ENCODE data around the gene DAGLA. TPM values are rescaled to one million over a fixed set of nuclear protein-coding genes. Genes with fewer than 3 reads are reported as not detected.
A peak's percentile ranks its signal among the peaks of the same experiment; 100 is the strongest.

Gene DAGLA
- total RNA-seq, 5 donors from 2014 or later (not counting 1 experiment from before 2014, with no cell fraction given): 0.15 to 1.6 (median 0.23) TPM

DNA sequence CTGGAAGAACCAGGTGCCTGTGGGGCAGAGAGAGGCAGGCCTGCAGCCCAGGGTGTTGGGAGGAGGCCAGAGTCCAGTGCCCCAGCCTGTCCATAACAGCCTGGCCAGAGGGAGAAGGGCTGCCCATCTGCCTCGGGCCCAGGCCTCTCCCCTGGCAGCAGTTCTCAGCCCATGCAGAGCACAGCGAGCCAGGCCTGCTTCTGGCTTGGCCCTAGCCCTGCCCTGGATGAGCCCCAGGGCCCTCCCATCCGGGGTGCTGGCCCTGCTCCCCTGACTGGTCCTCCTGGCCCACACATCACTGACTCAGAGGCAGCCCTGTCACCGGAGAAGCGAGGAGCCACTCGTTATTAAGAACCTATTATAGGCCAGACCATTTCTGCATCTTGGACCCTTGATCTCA, 52.5 kb downstream of the DAGLA start:
- H3K4me1 Mint-ChIP-seq: peaks cover 2 to 7% (median 4%) of the 10 kb centered on the region in 3 donors
- ATAC-seq (replicated peaks in 1 of 4): no peak
- 80% methylated on average over 6 of the region's 6 CpGs for WGBS (ENCODE audit: insufficient coverage)
- no peak overlapping the region for H3K27ac ChIP-seq (ENCODE audit: low read length)
- H3K9me3 ChIP-seq: no peaks in the 10 kb centered on the region
- no peaks in the 10 kb centered on the region for H3K9me3 Mint-ChIP-seq
- no peak overlapping the region for H3K4me3 ChIP-seq (ENCODE audit: control insufficient read depth in 1 of 2, extremely low read depth in 1 of 2, low read length in 1 of 2)
- H3K27ac Mint-ChIP-seq: no peak overlapping the region
- no peak overlapping the region for H3K4me3 Mint-ChIP-seq
- CTCF ChIA-PET: interaction anchor here (0.9 to 1.9 kb wide), 9 partner anchors 19 to 376 kb away, joined by 3 to 21 read pairs (median 3); no protein-coding TSS in a partner anchor
- H3K36me3 Mint-ChIP-seq: no peaks in the 10 kb centered on the region
- no peak for DNase-seq
- H3K27me3 Mint-ChIP-seq: no peaks in the 10 kb centered on the region
- POLR2A ChIA-PET: no interaction called here
- H3K36me3 ChIP-seq (ENCODE audit: control insufficient read depth in 2 of 2, extremely low read depth in 1 of 2, insufficient read depth in 1 of 2, low read length in 1 of 2): no peaks in the 10 kb centered on the region
- peaks cover 0 to 4% of the 10 kb centered on the region in 2 experiments for H3K4me1 ChIP-seq (ENCODE audit: control insufficient read depth in 1 of 2, extremely low read depth in 1 of 2, insufficient read depth in 2 of 2, low read length in 2 of 2)
- H3K27me3 ChIP-seq (replicated peaks in 1 of 2; ENCODE audit: control insufficient read depth in 2 of 2, extremely low read depth in 1 of 2, insufficient read depth in 2 of 2, low read length in 1 of 2): peaks cover 0 to 6% of the 10 kb centered on the region in 2 experiments

DNA sequence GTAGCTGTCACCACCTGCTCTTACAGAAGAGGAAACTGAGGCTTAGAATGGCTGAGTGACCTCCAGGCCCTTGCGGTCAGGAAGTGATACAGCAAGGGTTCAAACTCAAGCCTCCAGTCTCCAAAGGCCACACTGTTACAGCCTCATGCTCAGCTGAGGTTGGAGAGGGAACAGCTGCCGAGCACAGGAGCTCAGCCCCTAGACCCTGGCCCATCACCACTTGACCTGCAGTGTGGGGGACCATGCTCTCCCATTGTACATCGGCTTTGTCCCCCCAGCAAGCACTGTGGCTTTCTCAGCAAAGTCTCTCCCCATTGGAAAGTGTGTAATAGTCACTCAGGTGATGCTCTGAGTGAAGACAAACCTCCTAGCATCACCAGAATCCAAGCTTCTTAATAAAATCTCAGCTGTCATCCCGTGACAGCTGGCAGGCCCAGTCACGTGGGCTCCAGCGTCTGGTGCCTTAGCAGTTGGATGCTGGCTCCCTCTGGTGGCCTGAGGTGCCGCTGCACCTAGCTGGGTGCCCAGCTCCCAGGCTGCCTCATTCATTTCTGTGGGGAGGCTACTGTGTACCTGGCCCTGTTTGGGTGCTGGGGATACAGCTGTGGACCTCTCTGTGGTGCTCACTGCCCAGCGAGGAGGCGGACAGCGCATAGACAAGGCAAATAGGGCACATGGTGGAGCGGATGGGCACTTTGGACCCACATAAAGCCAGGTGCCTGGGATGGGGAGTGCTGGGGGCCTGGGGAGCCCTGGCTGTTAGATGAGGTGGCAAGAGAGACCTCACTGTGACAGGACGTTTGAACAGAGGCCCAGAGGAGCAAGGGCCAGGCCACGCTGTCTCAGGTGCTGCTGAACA, 53.2 kb downstream of the DAGLA start:
- no peaks in the 10 kb centered on the region for H3K9me3 ChIP-seq
- H3K4me1 ChIP-seq (ENCODE audit: control insufficient read depth in 1 of 2, extremely low read depth in 1 of 2, insufficient read depth in 2 of 2, low read length in 2 of 2): peaks cover 0 to 4% of the 10 kb centered on the region in 2 experiments
- H3K27me3 Mint-ChIP-seq: no peaks in the 10 kb centered on the region
- no peaks in the 10 kb centered on the region for H3K36me3 Mint-ChIP-seq
- H3K4me3 Mint-ChIP-seq: no peak overlapping the region
- H3K27ac ChIP-seq (ENCODE audit: low read length): no peak overlapping the region
- POLR2A ChIA-PET: no interaction called here
- H3K27ac Mint-ChIP-seq: no peak overlapping the region
- peak; percentile 65 to 92 (median 83) for DNase-seq
- ATAC-seq (replicated peaks in 1 of 4): peak; percentile 90 to 99 (median 96)
- CTCF ChIA-PET: interaction anchor here (0.6 to 1.9 kb wide), 13 partner anchors 18 to 375 kb away, joined by 3 to 21 read pairs (median 4); no protein-coding TSS in a partner anchor
- H3K27me3 ChIP-seq (replicated peaks in 1 of 2; ENCODE audit: control insufficient read depth in 2 of 2, extremely low read depth in 1 of 2, insufficient read depth in 2 of 2, low read length in 1 of 2): peaks cover 0 to 12% of the 10 kb centered on the region in 2 experiments
- no peak overlapping the region for H3K4me3 ChIP-seq (ENCODE audit: control insufficient read depth in 1 of 2, extremely low read depth in 1 of 2, low read length in 1 of 2)
- H3K9me3 Mint-ChIP-seq: no peaks in the 10 kb centered on the region
- H3K36me3 ChIP-seq (ENCODE audit: control insufficient read depth in 2 of 2, extremely low read depth in 1 of 2, insufficient read depth in 1 of 2, low read length in 1 of 2): no peaks in the 10 kb centered on the region
- WGBS (ENCODE audit: insufficient coverage): 14% methylated on average over 11 of the region's 13 CpGs
- H3K4me1 Mint-ChIP-seq: peaks cover 2 to 7% (median 4%) of the 10 kb centered on the region in 3 donors

- peaks cover 2 to 7% (median 4%) of the 10 kb centered on the region in 3 donors for H3K4me1 Mint-ChIP-seq
- no peaks in the 10 kb centered on the region for H3K9me3 ChIP-seq
- no peak overlapping the region for H3K4me3 Mint-ChIP-seq
- peaks cover 0 to 4% of the 10 kb centered on the region in 2 experiments for H3K4me1 ChIP-seq (ENCODE audit: control insufficient read depth in 1 of 2, extremely low read depth in 1 of 2, insufficient read depth in 2 of 2, low read length in 2 of 2)
- DNase-seq: no peak
- no peak overlapping the region for H3K27ac Mint-ChIP-seq
- H3K4me3 ChIP-seq (ENCODE audit: control insufficient read depth in 1 of 2, extremely low read depth in 1 of 2, low read length in 1 of 2): no peak overlapping the region
- no peak overlapping the region for H3K27ac ChIP-seq (ENCODE audit: low read length)
- H3K27me3 Mint-ChIP-seq: no peaks in the 10 kb centered on the region
- ChIA-PET POLR2A (no interaction called here), CTCF (interaction anchor here in 1 of 2 donors (1.9 kb wide), 1 partner anchor 56 kb away, joined by 21 read pairs; no protein-coding TSS in a partner anchor)
- no peaks in the 10 kb centered on the region for H3K9me3 Mint-ChIP-seq
- H3K27me3 ChIP-seq (replicated peaks in 1 of 2; ENCODE audit: control insufficient read depth in 2 of 2, extremely low read depth in 1 of 2, insufficient read depth in 2 of 2, low read length in 1 of 2): peaks cover 0 to 12% of the 10 kb centered on the region in 2 experiments
- H3K36me3 Mint-ChIP-seq: no peaks in the 10 kb centered on the region
- no peak for ATAC-seq (replicated peaks in 1 of 4)
- H3K36me3 ChIP-seq (ENCODE audit: control insufficient read depth in 2 of 2, extremely low read depth in 1 of 2, insufficient read depth in 1 of 2, low read length in 1 of 2): no peaks in the 10 kb centered on the region
- 83% methylated on average over 14 of the region's 14 CpGs for WGBS (ENCODE audit: insufficient coverage)
These were observed 54.6 kb downstream of the DAGLA start for GRCh38 chr11:61734767-61735166.

DNA sequence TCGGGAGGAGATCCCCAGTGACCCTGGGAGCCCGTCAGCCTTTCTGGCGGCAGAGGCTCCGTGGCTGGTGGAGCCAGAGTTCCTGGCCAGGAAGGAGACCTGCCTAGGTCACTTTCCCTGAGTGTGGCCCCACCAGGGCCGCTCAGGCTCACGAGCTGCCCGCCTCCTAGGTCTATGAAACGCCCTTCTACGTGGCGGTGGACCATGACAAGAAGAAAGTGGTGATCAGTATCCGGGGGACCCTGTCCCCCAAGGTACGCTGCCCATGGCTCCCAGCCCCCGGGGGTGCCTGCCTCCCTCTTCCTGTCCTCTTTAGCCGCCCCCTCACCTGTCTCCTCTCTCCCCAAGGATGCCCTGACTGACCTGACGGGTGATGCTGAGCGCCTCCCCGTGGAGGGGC, 55.2 kb downstream of the DAGLA start:
- CTCF ChIA-PET: no interaction called here
- Mint-ChIP-seq H3K27me3 (no peaks in the 10 kb centered on the region), H3K4me1 (peaks cover 2 to 7% (median 4%) of the 10 kb centered on the region in 3 donors), H3K36me3 (no peaks in the 10 kb centered on the region), H3K9me3 (no peaks in the 10 kb centered on the region), H3K4me3 (no peak overlapping the region), H3K27ac (no peak overlapping the region)
- POLR2A ChIA-PET: no interaction called here
- Histone ChIP-seq H3K4me1 (ENCODE audit: control insufficient read depth in 1 of 2, extremely low read depth in 1 of 2, insufficient read depth in 2 of 2, low read length in 2 of 2) (peaks cover 0 to 4% of the 10 kb centered on the region in 2 experiments), H3K27me3 (replicated peaks in 1 of 2; ENCODE audit: control insufficient read depth in 2 of 2, extremely low read depth in 1 of 2, insufficient read depth in 2 of 2, low read length in 1 of 2) (peaks cover 0 to 12% of the 10 kb centered on the region in 2 experiments), H3K27ac (ENCODE audit: low read length) (no peak overlapping the region), H3K9me3 (no peaks in the 10 kb centered on the region), H3K4me3 (ENCODE audit: control insufficient read depth in 1 of 2, extremely low read depth in 1 of 2, low read length in 1 of 2) (no peak overlapping the region), H3K36me3 (ENCODE audit: control insufficient read depth in 2 of 2, extremely low read depth in 1 of 2, insufficient read depth in 1 of 2, low read length in 1 of 2) (no peaks in the 10 kb centered on the region)
- WGBS (ENCODE audit: insufficient coverage): 82% methylated on average over 14 of the region's 17 CpGs
- ATAC-seq (replicated peaks in 1 of 4) (no peak), DNase-seq (no peak)

- 50% methylated on average over 3 of the region's 5 CpGs for WGBS (ENCODE audit: insufficient coverage)
- H3K27me3 ChIP-seq (replicated peaks in 1 of 2; ENCODE audit: control insufficient read depth in 2 of 2, extremely low read depth in 1 of 2, insufficient read depth in 2 of 2, low read length in 1 of 2): peaks cover 0 to 12% of the 10 kb centered on the region in 2 experiments
- H3K36me3 ChIP-seq (ENCODE audit: control insufficient read depth in 2 of 2, extremely low read depth in 1 of 2, insufficient read depth in 1 of 2, low read length in 1 of 2): no peaks in the 10 kb centered on the region
- H3K4me3 ChIP-seq (ENCODE audit: control insufficient read depth in 1 of 2, extremely low read depth in 1 of 2, low read length in 1 of 2): no peak overlapping the region
- Mint-ChIP-seq H3K27ac (no peak overlapping the region), H3K4me3 (no peak overlapping the region), H3K36me3 (no peaks in the 10 kb centered on the region), H3K9me3 (no peaks in the 10 kb centered on the region), H3K27me3 (no peaks in the 10 kb centered on the region), H3K4me1 (peaks cover 2 to 7% (median 4%) of the 10 kb centered on the region in 3 donors)
- peaks cover 0 to 4% of the 10 kb centered on the region in 2 experiments for H3K4me1 ChIP-seq (ENCODE audit: control insufficient read depth in 1 of 2, extremely low read depth in 1 of 2, insufficient read depth in 2 of 2, low read length in 2 of 2)
- ATAC-seq (replicated peaks in 1 of 4): no peak
- CTCF ChIA-PET: no interaction called here
- H3K9me3 ChIP-seq: no peaks in the 10 kb centered on the region
- DNase-seq: no peak
- POLR2A ChIA-PET: no interaction called here
- H3K27ac ChIP-seq (ENCODE audit: low read length): no peak overlapping the region
These were observed 56.1 kb downstream of the DAGLA start for GRCh38 chr11:61736310-61736709.

DNA sequence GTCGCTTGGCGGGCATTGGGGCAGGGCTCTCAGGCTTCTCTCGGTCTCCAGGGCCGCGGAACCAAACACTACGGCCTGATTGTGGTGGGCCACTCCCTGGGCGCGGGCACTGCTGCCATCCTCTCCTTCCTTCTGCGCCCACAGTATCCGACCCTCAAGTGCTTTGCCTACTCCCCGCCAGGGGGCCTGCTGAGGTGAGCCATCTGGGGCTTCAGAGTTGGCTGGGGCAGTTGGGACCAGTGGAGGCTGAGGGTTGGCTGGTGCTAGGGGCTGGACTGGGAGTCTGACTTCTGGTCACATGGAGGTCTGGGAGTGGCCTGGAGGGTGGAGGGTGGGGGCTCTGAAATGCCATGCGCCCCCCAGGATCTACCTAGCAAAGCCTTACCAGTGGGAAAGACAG, 56.9 kb downstream of the DAGLA start:
- Mint-ChIP-seq H3K4me1 (peaks cover 2 to 7% (median 4%) of the 10 kb centered on the region in 3 donors), H3K27me3 (no peaks in the 10 kb centered on the region), H3K27ac (no peak overlapping the region), H3K36me3 (no peaks in the 10 kb centered on the region), H3K9me3 (no peaks in the 10 kb centered on the region), H3K4me3 (no peak overlapping the region)
- Histone ChIP-seq H3K36me3 (ENCODE audit: control insufficient read depth in 2 of 2, extremely low read depth in 1 of 2, insufficient read depth in 1 of 2, low read length in 1 of 2) (no peaks in the 10 kb centered on the region), H3K27me3 (replicated peaks in 1 of 2; ENCODE audit: control insufficient read depth in 2 of 2, extremely low read depth in 1 of 2, insufficient read depth in 2 of 2, low read length in 1 of 2) (peaks cover 0 to 12% of the 10 kb centered on the region in 2 experiments), H3K4me3 (ENCODE audit: control insufficient read depth in 1 of 2, extremely low read depth in 1 of 2, low read length in 1 of 2) (no peak overlapping the region), H3K27ac (ENCODE audit: low read length) (no peak overlapping the region), H3K9me3 (no peaks in the 10 kb centered on the region), H3K4me1 (ENCODE audit: control insufficient read depth in 1 of 2, extremely low read depth in 1 of 2, insufficient read depth in 2 of 2, low read length in 2 of 2) (peaks cover 0 to 4% of the 10 kb centered on the region in 2 experiments)
- CTCF ChIA-PET: no interaction called here
- DNase-seq (no peak), ATAC-seq (replicated peaks in 1 of 4) (no peak)
- WGBS (ENCODE audit: insufficient coverage): 86% methylated on average over 12 of the region's 12 CpGs
- POLR2A ChIA-PET: no interaction called here

Measured in T-cell (primary cell).